Measurements from ENCODE around the gene WARS2. TPM values are rescaled to one million over a fixed set of nuclear protein-coding genes. Genes with fewer than 3 reads are reported as not detected.

The WARS2 gene
- total and polyA plus RNA-seq, 2 of the 8 experiments (the other 6 are each of a cell fraction or from before 2014, with no cell fraction given): 4.3 to 12.9 TPM

GRCh38 chr1:119002028-119002686 lies 138.3 kb downstream of the WARS2 start:
- no peak overlapping the region for H3K27ac ChIP-seq (ENCODE audit: low read depth, low read length)
- peak overlapping the region; percentile 24 to 85; a peak in 3 of 4 replicates for H3K4me2 ChIP-seq (ENCODE audit: insufficient read depth in 1 of 2, low read depth in 2 of 2, low read length in 2 of 2)
- no peak overlapping the region for H2BK20ac ChIP-seq (ENCODE audit: low read length)
- H4K8ac ChIP-seq (ENCODE audit: extremely low read depth, insufficient read depth, low read length): no peak overlapping the region
- H3K4me1 ChIP-seq (replicated peaks in 1 of 4; ENCODE audit: control insufficient read depth in 3 of 4, insufficient read depth in 4 of 4, low read length in 3 of 4): peaks cover 9 to 38% (median 12%) of the 10 kb centered on the region in 4 experiments
- H3K56ac ChIP-seq (replicated peaks; ENCODE audit: insufficient read length, low read depth, low read length): no peak overlapping the region
- H2AK5ac ChIP-seq (ENCODE audit: low read depth, low read length): no peak overlapping the region
- H4K91ac ChIP-seq (replicated peaks; ENCODE audit: insufficient read length, low read length): no peak overlapping the region
- FAIRE-seq: no peak
- no peaks in the 10 kb centered on the region; the same call in 1 of the 2 replicates for H3K23me2 ChIP-seq (ENCODE audit: low read depth, low read length)
- no peak overlapping the region; the same call in 1 of the 2 replicates for H3K18ac ChIP-seq (ENCODE audit: extremely low read depth, low read length)
- no peak overlapping the region for H2BK5ac ChIP-seq (ENCODE audit: low read depth, low read length)
- DNase-seq (ENCODE audit: low read depth in 1 of 2, low spot score in 2 of 2): no peak
- H3K9ac ChIP-seq (replicated peaks in 1 of 4; ENCODE audit: extremely low read depth in 1 of 4, low read depth in 3 of 4, low read length in 3 of 4): no peak overlapping the region
- H2BK120ac ChIP-seq (replicated peaks; ENCODE audit: low read depth, low read length): no peak overlapping the region
- POLR2A ChIA-PET (ENCODE audit: partially characterized antibody): interaction anchor here (0.7 to 2.3 kb wide), 2 partner anchors 13 to 17 kb away, joined by 3 to 7 read pairs; no protein-coding TSS in a partner anchor
- 13% methylated on average over 16 of the region's 16 CpGs; no CpG with 5 or more reads in 1 of the 2 experiments for WGBS, 2 experiments (ENCODE audit: extremely low coverage in 1 of 2, insufficient coverage in 1 of 2, insufficient read length in 1 of 2, insufficient replicate concordance in 2 of 2, low coverage in 1 of 2, low lambda C conversion rate in 2 of 2, missing lambda C conversion rate in 1 of 2)
- CTCF ChIA-PET (ENCODE audit: partially characterized antibody): interaction anchor here (1.1 to 5.9 kb wide), 3 partner anchors 9 to 16 kb away, joined by 3 to 35 read pairs (median 13); no protein-coding TSS in a partner anchor
- no peak overlapping the region for H3K4ac ChIP-seq (replicated peaks; ENCODE audit: insufficient read length, low read depth, low read length)
- no peak overlapping the region for H2AFZ ChIP-seq (ENCODE audit: low read length)
- 0 out of 2 replicates have a peak overlapping the region, but pooled peaks have one; percentile 60 for H2BK12ac ChIP-seq (ENCODE audit: low read depth, low read length)
- H3K23ac ChIP-seq (ENCODE audit: insufficient read length): no peak overlapping the region
- no peaks in the 10 kb centered on the region for H3K9me3 ChIP-seq (ENCODE audit: insufficient read depth in 2 of 2, low read depth in 1 of 2, low read length in 1 of 2)
- no peak overlapping the region for H2BK15ac ChIP-seq (ENCODE audit: low read length)
- H3K27me3 ChIP-seq (replicated peaks in 1 of 4; ENCODE audit: control insufficient read depth in 3 of 4, extremely low read depth in 1 of 4, insufficient read depth in 3 of 4, low read length in 3 of 4): peaks cover 96 to 100% (median 99%) of the 10 kb centered on the region in 4 experiments
- peaks cover 5 to 24% of the 10 kb centered on the region in 2 experiments for H4K20me1 ChIP-seq (replicated peaks in 1 of 2; ENCODE audit: control insufficient read depth in 1 of 2, insufficient read depth in 2 of 2, low read length in 2 of 2)
- H4K5ac ChIP-seq (ENCODE audit: insufficient read length, low read depth, low read length): no peak overlapping the region
- H3K14ac ChIP-seq (ENCODE audit: insufficient read length): no peak overlapping the region
- peaks cover 0 to 5% (median 0%) of the 10 kb centered on the region in 4 experiments; a peak in 1 of 8 replicates for H3K36me3 ChIP-seq (ENCODE audit: control insufficient read depth in 2 of 4, insufficient read depth in 4 of 4, low read length in 3 of 4)
- H3K4me3 ChIP-seq (ENCODE audit: extremely low read depth in 1 of 4, insufficient read depth in 2 of 4, low read depth in 3 of 4, low read length in 4 of 4): peak overlapping the region in 1 of 4 experiments; percentile 53; a peak in 1 of 8 replicates
- no peaks in the 10 kb centered on the region for H3K79me1 ChIP-seq (ENCODE audit: low read depth, low read length)
- no peaks in the 10 kb centered on the region for H3K79me2 ChIP-seq (ENCODE audit: control insufficient read depth in 1 of 2, insufficient read depth in 2 of 2, low read length in 2 of 2)
- TF ChIP-seq, protein P1, sequence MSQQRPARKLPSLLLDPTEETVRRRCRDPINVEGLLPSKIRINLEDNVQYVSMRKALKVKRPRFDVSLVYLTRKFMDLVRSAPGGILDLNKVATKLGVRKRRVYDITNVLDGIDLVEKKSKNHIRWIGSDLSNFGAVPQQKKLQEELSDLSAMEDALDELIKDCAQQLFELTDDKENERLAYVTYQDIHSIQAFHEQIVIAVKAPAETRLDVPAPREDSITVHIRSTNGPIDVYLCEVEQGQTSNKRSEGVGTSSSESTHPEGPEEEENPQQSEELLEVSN (IDR thresholded peaks at IDR 0.05): no peak
- TF ChIP-seq ASH2L (IDR thresholded peaks at IDR 0.05; ENCODE audit: low read length) (no peak), KDM4A (IDR thresholded peaks at IDR 0.05; ENCODE audit: low read depth, low read length, severe bottlenecking) (no peak), TCF12 (IDR thresholded peaks at IDR 0.05; ENCODE audit: low read depth, low read length) (no peak), RFX5 (IDR thresholded peaks at IDR 0.05; ENCODE audit: borderline replicate concordance, low read depth, low read length) (no peak), FOSL1 (IDR thresholded peaks at IDR 0.05; ENCODE audit: insufficient read depth, low read depth, low read length) (no peak), TAF1 (IDR thresholded peaks at IDR 0.05; ENCODE audit: low read depth, low read length) (no peak), SP4 (IDR thresholded peaks at IDR 0.05; ENCODE audit: low read length) (no peak), USF2 (IDR thresholded peaks at IDR 0.05; ENCODE audit: low read length) (no peak), CTBP2 (IDR thresholded peaks at IDR 0.05; ENCODE audit: borderline replicate concordance, insufficient read depth, insufficient read length, low read length) (no peak), CEBPB (IDR thresholded peaks at IDR 0.05; ENCODE audit: low read depth, low read length) (no peak)

All from H1 (cell line).